ENCODE data around the gene SLC39A1. TPM values are rescaled to one million over a fixed set of nuclear protein-coding genes. Genes with fewer than 3 reads are reported as not detected.

The SLC39A1 gene
- polyA plus RNA-seq, 1 donor from 2014 or later: 35.2 TPM

- no peaks in the 10 kb centered on the region for H3K9me3 ChIP-seq (ENCODE audit: low read length)
- no peaks in the 10 kb centered on the region for H4K20me1 ChIP-seq (ENCODE audit: insufficient read depth)
- H2AFZ ChIP-seq (ENCODE audit: low read depth, low read length): no peak overlapping the region
- no peak overlapping the region for H3K9ac ChIP-seq (ENCODE audit: low read length)
- H3K27ac ChIP-seq (ENCODE audit: low read length): no peak overlapping the region
- no peak for TF ChIP-seq REST (IDR thresholded peaks at IDR 0.05; ENCODE audit: borderline replicate concordance)
- TF ChIP-seq EP300 (conservative IDR thresholded peaks at IDR 0.05; ENCODE audit: poor library complexity, severe bottlenecking): no peak
- no peak for TF ChIP-seq CTCF (IDR thresholded peaks at IDR 0.05; ENCODE audit: poor library complexity, severe bottlenecking)
- no peak for TF ChIP-seq EZH2 (IDR thresholded peaks at IDR 0.05; ENCODE audit: borderline replicate concordance, insufficient read depth, low read length, poor library complexity, severe bottlenecking)
- no peak for TF ChIP-seq RAD21 (conservative IDR thresholded peaks at IDR 0.05)
- no peak for TF ChIP-seq MXI1 (conservative IDR thresholded peaks at IDR 0.05; ENCODE audit: poor library complexity, severe bottlenecking)
- TF ChIP-seq POLR2AphosphoS5 (IDR thresholded peaks at IDR 0.05): no peak
- TF ChIP-seq SMC3 (conservative IDR thresholded peaks at IDR 0.05; ENCODE audit: poor library complexity): no peak
- TF ChIP-seq TAF1 (IDR thresholded peaks at IDR 0.05; ENCODE audit: low read depth): no peak
- H3K27me3 ChIP-seq (ENCODE audit: insufficient read depth, low read depth, low read length): no peaks in the 10 kb centered on the region
- no peaks in the 10 kb centered on the region for H3K9me2 ChIP-seq (ENCODE audit: insufficient read depth, low read length)
- H3K36me3 ChIP-seq (ENCODE audit: insufficient read depth, low read length): no peaks in the 10 kb centered on the region
- H3K79me2 ChIP-seq (replicated peaks; ENCODE audit: insufficient read depth, low read length): no peaks in the 10 kb centered on the region
- H3K4me2 ChIP-seq (ENCODE audit: low read length): no peak overlapping the region
- H3K4me3 ChIP-seq (ENCODE audit: low read length): no peak overlapping the region
- H3F3A ChIP-seq (ENCODE audit: insufficient read depth, low read length, poor library complexity, severe bottlenecking): no peaks in the 10 kb centered on the region
These were observed 33.9 kb downstream of the SLC39A1 start for GRCh38 chr1:153929426-153929825.

- no peaks in the 10 kb centered on the region for H3F3A ChIP-seq (ENCODE audit: insufficient read depth, low read length, poor library complexity, severe bottlenecking)
These were observed 34.5 kb downstream of the SLC39A1 start for GRCh38 chr1:153928791-153929341.

More at GRCh38 chr1:153928791-153929341, 34.5 kb downstream of the SLC39A1 start:
- Histone ChIP-seq H3K9ac (ENCODE audit: low read length) (no peak overlapping the region), H3K36me3 (ENCODE audit: insufficient read depth, low read length) (no peaks in the 10 kb centered on the region), H3K9me3 (ENCODE audit: low read length) (no peaks in the 10 kb centered on the region), H4K20me1 (ENCODE audit: insufficient read depth) (no peaks in the 10 kb centered on the region), H3K4me3 (ENCODE audit: low read length) (no peak overlapping the region), H2AFZ (ENCODE audit: low read depth, low read length) (no peak overlapping the region), H3K4me2 (ENCODE audit: low read length) (no peak overlapping the region), H3K27me3 (ENCODE audit: insufficient read depth, low read depth, low read length) (no peaks in the 10 kb centered on the region), H3K27ac (ENCODE audit: low read length) (no peak overlapping the region), H3K79me2 (replicated peaks; ENCODE audit: insufficient read depth, low read length) (no peaks in the 10 kb centered on the region), H3K9me2 (ENCODE audit: insufficient read depth, low read length) (no peaks in the 10 kb centered on the region)
- TF ChIP-seq POLR2AphosphoS5 (IDR thresholded peaks at IDR 0.05) (no peak), TAF1 (IDR thresholded peaks at IDR 0.05; ENCODE audit: low read depth) (no peak), MXI1 (conservative IDR thresholded peaks at IDR 0.05; ENCODE audit: poor library complexity, severe bottlenecking) (no peak), CTCF (IDR thresholded peaks at IDR 0.05; ENCODE audit: poor library complexity, severe bottlenecking) (no peak), EZH2 (IDR thresholded peaks at IDR 0.05; ENCODE audit: borderline replicate concordance, insufficient read depth, low read length, poor library complexity, severe bottlenecking) (no peak), SMC3 (conservative IDR thresholded peaks at IDR 0.05; ENCODE audit: poor library complexity) (no peak), EP300 (conservative IDR thresholded peaks at IDR 0.05; ENCODE audit: poor library complexity, severe bottlenecking) (no peak), REST (IDR thresholded peaks at IDR 0.05; ENCODE audit: borderline replicate concordance) (no peak), RAD21 (conservative IDR thresholded peaks at IDR 0.05) (no peak)

Data from neural cell (in vitro differentiated cells).